Keratinocyte (primary cell): Measurements from ENCODE around the gene ZNF423. TPM values are rescaled to one million over a fixed set of nuclear protein-coding genes. Genes with fewer than 3 reads are reported as not detected.

Source experiments
- DNase-seq: peaks from one replicate; pipeline ENCODE4 v3.0.0-alpha.2; 2011; ENCODE audit warnings: low read depth, missing footprints, low spot score
- FAIRE-seq: peaks from 2 replicates; lab custom pipeline; 2011; peaks lifted over from hg19 to GRCh38; lab: Jason Lieb, UNC
- H2AFZ ChIP-seq: 2 replicates; pipeline ENCODE4 v1.6.0; 2012; ENCODE audit warnings: low read length, control low read depth, inconsistent platforms; ENCODE audit not compliant: control insufficient read depth
- H3K27ac ChIP-seq: 2 replicates; pipeline ENCODE4 v1.5.1; 2011; ENCODE audit warnings: low read length; ENCODE audit not compliant: control insufficient read depth, insufficient read depth
- H3K27me3 ChIP-seq: 3 replicates; pipeline ENCODE4 v1.6.0; 2011; ENCODE audit warnings: low read length; ENCODE audit not compliant: control insufficient read depth, insufficient read depth; ENCODE audit errors: extremely low read depth
- H3K36me3 ChIP-seq, 2 experiments: 2 replicates in 1 of 2; 3 replicates in 1 of 2; pipeline ENCODE4 v1.5.1; 2011; ENCODE audit warnings: low read length in 2 of 2, mild to moderate bottlenecking in 1 of 2; ENCODE audit not compliant: control insufficient read depth in 2 of 2, insufficient read depth in 2 of 2; ENCODE audit errors: extremely low read depth in 1 of 2
- H3K4me1 ChIP-seq: 3 replicates; pipeline ENCODE4 v1.5.1; 2011; ENCODE audit warnings: low read length; ENCODE audit not compliant: control insufficient read depth, insufficient read depth; ENCODE audit errors: extremely low read depth
- H3K4me2 ChIP-seq: 3 replicates; pipeline ENCODE4 v1.6.0; 2011; ENCODE audit warnings: low read depth, low read length; ENCODE audit not compliant: control insufficient read depth, insufficient read depth; ENCODE audit errors: extremely low read depth
- H3K4me3 ChIP-seq, 3 experiments: fragments of 200-600 bp in 1 of 3; sonication (generic) in 1 of 3; 2 replicates in 2 of 3; 3 replicates in 1 of 3; pipeline ENCODE4 v1.5.1; 2011 to 2016; ENCODE audit warnings: low read length in 3 of 3, mild to moderate bottlenecking in 3 of 3, control low read depth in 2 of 3, inconsistent platforms in 1 of 3, low read depth in 1 of 3, mixed read lengths in 1 of 3, mixed run types in 1 of 3, moderate library complexity in 1 of 3; ENCODE audit not compliant: control insufficient read depth in 2 of 3, insufficient read depth in 2 of 3; ENCODE audit errors: extremely low read depth in 1 of 3
- H3K79me2 ChIP-seq: 2 replicates; pipeline ENCODE4 v1.6.0; 2012; ENCODE audit warnings: low read length; ENCODE audit not compliant: control insufficient read depth, insufficient read depth
- H3K9ac ChIP-seq: 3 replicates; pipeline ENCODE4 v1.6.0; 2011; ENCODE audit warnings: low read length; ENCODE audit not compliant: control insufficient read depth, insufficient read depth; ENCODE audit errors: extremely low read depth
- H3K9me1 ChIP-seq: 3 replicates; pipeline ENCODE4 v1.6.0; 2011; ENCODE audit warnings: low read length; ENCODE audit not compliant: control insufficient read depth, insufficient read depth; ENCODE audit errors: extremely low read depth
- H3K9me3 ChIP-seq: 2 replicates; pipeline ENCODE4 v1.5.1; 2012; ENCODE audit warnings: low read depth, low read length; ENCODE audit not compliant: control insufficient read depth
- H4K20me1 ChIP-seq: 3 replicates; pipeline ENCODE4 v1.6.0; 2011; ENCODE audit warnings: low read length; ENCODE audit not compliant: control insufficient read depth, insufficient read depth; ENCODE audit errors: extremely low read depth
- EZH2 ChIP-seq: IDR thresholded peaks from one replicate; pipeline ENCODE4 v1.6.1; 2012; ENCODE audit warnings: inconsistent platforms, mild to moderate bottlenecking, low read length, moderate library complexity
- dilution Hi-C: fragments of 300-500 bp; cut with MboI; formaldehyde crosslinking; loops from one replicate; pipeline ENCODE4 v1.7.0; 2020; ENCODE audit warnings: low sequenced_read_pairs; ENCODE audit not compliant: extremely low pct_ligation_motif_present
- polyA plus RNA-seq, 5 experiments: library from polyadenylated mRNA; depleted of rRNA in 3 of 5; stranded (reverse) in 3 of 5; stranded (forward) in 1 of 5; unstranded in 1 of 5; fragments of >200 nt; gene quantifications; 1 replicate in 1 of 5; 2 replicates in 3 of 5; 3 replicates in 1 of 5; pipeline versions ENCODE4 v1.2.1 to v1.2.3, GENCODE V29; 2011 to 2012; ENCODE audit warnings: missing spikeins in 2 of 5, low read depth in 1 of 5, low replicate concordance in 1 of 5
- TF ChIP-seq, protein P1 (sequence below), 3 experiments: IDR thresholded peaks in 1 of 3; conservative IDR thresholded peaks in 1 of 3; optimal IDR thresholded peaks in 1 of 3; 2 replicates in 2 of 3; 3 replicates in 1 of 3; pipeline versions ENCODE3 to v1.5.1; 2011; ENCODE audit warnings: low read length in 3 of 3, mild to moderate bottlenecking in 3 of 3, moderate library complexity in 2 of 3, control low read depth in 1 of 3, inconsistent platforms in 1 of 3; ENCODE audit not compliant: insufficient read depth in 2 of 3; ENCODE audit errors: extremely low read depth in 1 of 3

ZNF423 gene
- polyA plus RNA-seq, 1 donor (not counting 4 experiments of a cell fraction or from before 2014, with no cell fraction given): 0.05 TPM

DNA sequence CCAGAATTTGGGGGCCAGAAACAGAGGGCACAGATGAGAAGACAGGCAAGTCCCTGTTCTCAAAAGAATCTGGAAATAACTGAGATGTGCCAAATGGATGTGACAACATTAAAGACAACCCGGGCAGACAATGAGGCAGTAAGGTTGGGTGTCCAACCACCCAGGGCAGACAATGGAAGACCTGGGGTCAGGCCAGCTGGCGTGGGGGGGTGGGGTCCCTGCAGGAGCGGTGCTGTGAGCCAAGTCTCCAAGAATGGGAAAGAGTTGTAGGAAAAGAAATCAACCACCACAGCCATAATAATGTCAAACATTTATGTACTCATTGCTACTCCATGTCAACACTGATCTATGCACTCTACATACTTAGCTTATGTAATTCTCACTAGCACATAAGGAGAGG, 279.0 kb downstream of the ZNF423 start:
- Histone ChIP-seq H3K9me1 (no peaks in the 10 kb centered on the region), H3K4me2 (no peak overlapping the region), H4K20me1 (no peaks in the 10 kb centered on the region), H3K9ac (no peak overlapping the region), H3K4me1 (no peaks in the 10 kb centered on the region), H3K79me2 (no peaks in the 10 kb centered on the region), H3K27me3 (no peaks in the 10 kb centered on the region), H3K36me3 (no peaks in the 10 kb centered on the region), H3K4me3 (no peak overlapping the region), H2AFZ (no peak overlapping the region), H3K27ac (no peak overlapping the region), H3K9me3 (no peaks in the 10 kb centered on the region)
- dilution Hi-C loops: no loop called here
- TF ChIP-seq, protein P1, sequence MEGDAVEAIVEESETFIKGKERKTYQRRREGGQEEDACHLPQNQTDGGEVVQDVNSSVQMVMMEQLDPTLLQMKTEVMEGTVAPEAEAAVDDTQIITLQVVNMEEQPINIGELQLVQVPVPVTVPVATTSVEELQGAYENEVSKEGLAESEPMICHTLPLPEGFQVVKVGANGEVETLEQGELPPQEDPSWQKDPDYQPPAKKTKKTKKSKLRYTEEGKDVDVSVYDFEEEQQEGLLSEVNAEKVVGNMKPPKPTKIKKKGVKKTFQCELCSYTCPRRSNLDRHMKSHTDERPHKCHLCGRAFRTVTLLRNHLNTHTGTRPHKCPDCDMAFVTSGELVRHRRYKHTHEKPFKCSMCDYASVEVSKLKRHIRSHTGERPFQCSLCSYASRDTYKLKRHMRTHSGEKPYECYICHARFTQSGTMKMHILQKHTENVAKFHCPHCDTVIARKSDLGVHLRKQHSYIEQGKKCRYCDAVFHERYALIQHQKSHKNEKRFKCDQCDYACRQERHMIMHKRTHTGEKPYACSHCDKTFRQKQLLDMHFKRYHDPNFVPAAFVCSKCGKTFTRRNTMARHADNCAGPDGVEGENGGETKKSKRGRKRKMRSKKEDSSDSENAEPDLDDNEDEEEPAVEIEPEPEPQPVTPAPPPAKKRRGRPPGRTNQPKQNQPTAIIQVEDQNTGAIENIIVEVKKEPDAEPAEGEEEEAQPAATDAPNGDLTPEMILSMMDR (optimal IDR thresholded peaks at IDR 0.05 in 1 of 3, IDR thresholded peaks at IDR 0.05 in 1 of 3, conservative IDR thresholded peaks at IDR 0.05 in 1 of 3; ENCODE audit: extremely low read depth in 1 of 3, insufficient read depth in 2 of 3, low read length in 3 of 3): no peak
- TF ChIP-seq EZH2: no peak
- no peak for DNase-seq
- no peak for FAIRE-seq

DNA sequence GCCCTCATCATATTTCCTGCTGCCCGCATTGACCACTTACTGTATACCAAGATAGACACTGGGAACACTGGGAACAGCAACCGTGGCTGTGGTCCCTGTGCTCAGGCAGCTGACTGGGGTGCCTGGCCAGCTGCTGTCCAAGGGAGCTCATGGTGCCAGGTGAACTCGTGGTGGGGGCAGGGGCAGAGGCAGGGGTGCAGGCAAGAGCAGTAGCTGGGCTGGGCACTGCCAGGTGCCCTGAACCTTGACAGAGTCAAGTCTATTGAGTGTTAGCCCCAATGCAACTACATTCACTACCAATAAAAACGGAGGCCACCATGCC, 279.8 kb downstream of the ZNF423 start:
- H3K4me3 ChIP-seq: no peak overlapping the region
- FAIRE-seq: no peak

More for the DNA sequence above, 279.8 kb downstream of the ZNF423 start:
- no peak overlapping the region for H2AFZ ChIP-seq
- no peaks in the 10 kb centered on the region for H3K4me1 ChIP-seq
- H3K27ac ChIP-seq: no peak overlapping the region
- dilution Hi-C loops: no loop called here
- H3K4me2 ChIP-seq: no peak overlapping the region
- no peaks in the 10 kb centered on the region for H3K79me2 ChIP-seq
- no peaks in the 10 kb centered on the region for H3K27me3 ChIP-seq
- no peak overlapping the region for H3K9ac ChIP-seq
- DNase-seq: no peak
- no peaks in the 10 kb centered on the region for H3K9me1 ChIP-seq
- H4K20me1 ChIP-seq: no peaks in the 10 kb centered on the region
- no peaks in the 10 kb centered on the region for H3K36me3 ChIP-seq
- no peaks in the 10 kb centered on the region for H3K9me3 ChIP-seq
- TF ChIP-seq, protein P1 (optimal IDR thresholded peaks at IDR 0.05 in 1 of 3, IDR thresholded peaks at IDR 0.05 in 1 of 3, conservative IDR thresholded peaks at IDR 0.05 in 1 of 3; ENCODE audit: extremely low read depth in 1 of 3, insufficient read depth in 2 of 3, low read length in 3 of 3): no peak
- no peak for TF ChIP-seq EZH2
